Omental fat pad (tissue), 4 donors: ENCODE results near the gene DHRS1. TPM values are rescaled to one million over a fixed set of nuclear protein-coding genes. Genes with fewer than 3 reads are reported as not detected.
A peak's percentile ranks its signal among the peaks of the same experiment; 100 is the strongest.

ENCODE experiments used
- ATAC-seq: fragments of 150-250 bp; one replicate; pipeline ENCODE4 v1.9.1; 2016; ENCODE audit warnings: mild to moderate bottlenecking, moderate library complexity; ENCODE audit not compliant: low FRiP score
- DNase-seq: peaks from one replicate; pipeline ENCODE4 v3.0.0-alpha.2; 2019; ENCODE audit warnings: low spot score
- total RNA-seq, 4 donors: library from RNA; depleted of rRNA; stranded (reverse); fragments of >200 nt; gene quantifications; one replicate each; pipeline ENCODE4 v1.1.0, GENCODE V29; 2016
- TF ChIP-seq, protein P1 (sequence below), 3 donors: fragments of 450-650 bp; IDR thresholded peaks; one replicate each; pipeline ENCODE4 v1.5.1; 2016 to 2017; ENCODE audit warnings: antibody characterized with exemption in 3 of 3, mild to moderate bottlenecking in 3 of 3, moderate library complexity in 2 of 3

The DHRS1 gene
- total RNA-seq, 4 donors from 2014 or later = 14.3 to 42.5 (median 23.7) TPM

DNA sequence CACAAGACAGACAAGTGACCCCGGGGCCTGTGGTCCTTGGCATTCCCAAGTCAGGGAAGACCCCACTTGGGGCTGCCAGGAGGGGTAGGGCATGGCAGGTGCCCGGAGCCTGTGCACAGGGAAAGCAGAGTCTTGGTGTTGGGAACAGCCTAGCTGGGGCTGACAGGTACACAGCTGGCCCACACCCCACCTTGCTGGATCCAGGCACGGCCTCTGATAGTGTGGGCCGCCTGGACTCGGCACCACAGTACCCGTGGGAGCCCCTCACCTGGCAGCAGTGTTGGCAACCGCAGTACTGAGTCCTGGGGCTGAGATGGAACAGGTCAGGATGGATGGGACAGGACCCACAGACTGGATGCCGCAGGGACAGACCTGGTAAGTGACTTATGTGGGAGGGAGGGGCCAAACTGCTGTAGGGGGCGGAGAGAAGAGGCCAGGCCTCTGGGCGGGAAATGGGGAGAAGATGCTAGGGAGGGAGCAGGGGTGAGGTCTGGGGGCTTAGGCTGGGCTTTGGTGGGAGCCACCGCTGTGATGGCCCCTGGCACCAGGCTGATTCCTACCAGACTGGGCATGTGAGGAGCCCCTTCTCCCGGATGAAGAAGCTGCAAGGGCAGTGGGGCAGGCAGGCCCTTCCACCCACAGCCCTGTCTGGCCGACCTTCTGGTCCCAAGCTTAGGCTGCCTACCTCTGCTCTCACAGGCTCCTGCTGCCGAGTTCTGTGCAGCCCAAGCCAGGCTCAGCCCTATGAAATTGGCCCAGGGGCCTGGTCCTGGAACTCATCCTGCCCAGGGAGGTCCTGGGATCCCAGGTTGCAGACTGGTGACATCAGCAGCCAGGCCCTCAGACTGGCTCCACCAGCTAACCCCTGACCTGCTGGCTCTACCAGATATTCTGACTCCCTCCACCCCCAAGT is 36.5 kb downstream of the DHRS1 start, which contains the start of gene TGM1:
TSS of gene TGM1 (minus strand) at position 357 of the 913 bp plus-strand sequence. CDS start 825 bp downstream, outside the sequence.
- TF ChIP-seq, protein P1, sequence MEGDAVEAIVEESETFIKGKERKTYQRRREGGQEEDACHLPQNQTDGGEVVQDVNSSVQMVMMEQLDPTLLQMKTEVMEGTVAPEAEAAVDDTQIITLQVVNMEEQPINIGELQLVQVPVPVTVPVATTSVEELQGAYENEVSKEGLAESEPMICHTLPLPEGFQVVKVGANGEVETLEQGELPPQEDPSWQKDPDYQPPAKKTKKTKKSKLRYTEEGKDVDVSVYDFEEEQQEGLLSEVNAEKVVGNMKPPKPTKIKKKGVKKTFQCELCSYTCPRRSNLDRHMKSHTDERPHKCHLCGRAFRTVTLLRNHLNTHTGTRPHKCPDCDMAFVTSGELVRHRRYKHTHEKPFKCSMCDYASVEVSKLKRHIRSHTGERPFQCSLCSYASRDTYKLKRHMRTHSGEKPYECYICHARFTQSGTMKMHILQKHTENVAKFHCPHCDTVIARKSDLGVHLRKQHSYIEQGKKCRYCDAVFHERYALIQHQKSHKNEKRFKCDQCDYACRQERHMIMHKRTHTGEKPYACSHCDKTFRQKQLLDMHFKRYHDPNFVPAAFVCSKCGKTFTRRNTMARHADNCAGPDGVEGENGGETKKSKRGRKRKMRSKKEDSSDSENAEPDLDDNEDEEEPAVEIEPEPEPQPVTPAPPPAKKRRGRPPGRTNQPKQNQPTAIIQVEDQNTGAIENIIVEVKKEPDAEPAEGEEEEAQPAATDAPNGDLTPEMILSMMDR (IDR thresholded peaks at IDR 0.05) = no peak
- no peak for DNase-seq
- no peak for ATAC-seq

DNA sequence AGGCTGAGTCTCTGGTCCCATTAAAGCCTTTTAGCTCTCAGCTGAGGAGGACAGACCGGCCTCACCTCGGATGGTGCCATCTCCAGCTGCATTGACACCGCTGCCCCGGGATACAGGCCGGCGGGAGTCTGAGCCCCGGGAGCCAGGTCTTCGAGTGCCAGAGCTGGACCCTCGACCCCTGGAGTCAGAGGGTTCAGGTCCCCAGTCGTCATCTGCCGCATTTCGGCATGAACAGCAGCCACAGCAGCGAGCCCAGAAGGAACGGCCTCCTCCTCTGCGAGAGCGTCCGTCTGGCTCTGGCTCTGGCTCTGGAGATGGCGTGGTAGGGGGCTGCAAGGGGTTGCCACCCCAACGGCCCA is 37.6 kb downstream of the DHRS1 start:
- DNase-seq (no peak), ATAC-seq (no peak)
- TF ChIP-seq, protein P1 (IDR thresholded peaks at IDR 0.05) = no peak

DNA sequence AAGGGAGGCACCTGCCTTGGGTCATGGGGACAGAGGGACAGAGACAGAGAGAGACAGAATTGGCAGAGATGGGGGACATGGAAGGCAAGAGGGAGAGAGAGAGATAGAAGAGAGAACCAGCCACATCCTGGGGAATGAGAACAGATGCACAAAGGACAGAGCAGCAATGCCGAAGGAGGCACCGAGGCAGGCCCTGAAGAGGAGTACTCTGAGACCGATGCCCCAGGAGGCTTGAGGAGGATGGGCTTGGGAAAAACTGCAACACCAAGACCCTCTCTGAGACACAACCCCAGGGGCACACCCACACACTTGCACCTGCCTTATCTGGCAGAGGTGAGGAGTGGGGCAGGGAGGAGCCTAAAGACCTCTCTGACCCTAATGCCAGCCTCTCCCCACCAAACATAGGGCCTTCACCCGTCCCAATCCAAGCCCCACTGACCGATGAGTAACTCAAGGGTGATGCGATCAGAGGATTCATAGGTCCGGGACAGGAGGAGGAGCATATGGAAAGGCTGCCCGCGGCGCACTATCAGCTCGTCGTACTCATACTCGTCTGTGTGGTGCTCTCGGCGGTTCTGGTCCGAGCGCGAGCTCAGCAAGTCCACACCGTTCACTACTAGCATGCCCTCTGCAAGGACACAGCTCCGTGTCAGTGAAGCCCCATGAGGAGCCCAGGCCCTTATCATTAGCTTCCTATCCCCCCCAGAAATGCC is 38.2 kb downstream of the DHRS1 start:
- ATAC-seq (peak; percentile 17), DNase-seq (no peak)

GRCh38 chr14:24260780-24261157 is 38.8 kb downstream of the DHRS1 start:
- ATAC-seq (no peak), DNase-seq (no peak)
- TF ChIP-seq, protein P1 (IDR thresholded peaks at IDR 0.05) = no peak

More for the DNA sequence above, 38.2 kb downstream of the DHRS1 start:
- TF ChIP-seq, protein P1 (IDR thresholded peaks at IDR 0.05) = no peak

DNA sequence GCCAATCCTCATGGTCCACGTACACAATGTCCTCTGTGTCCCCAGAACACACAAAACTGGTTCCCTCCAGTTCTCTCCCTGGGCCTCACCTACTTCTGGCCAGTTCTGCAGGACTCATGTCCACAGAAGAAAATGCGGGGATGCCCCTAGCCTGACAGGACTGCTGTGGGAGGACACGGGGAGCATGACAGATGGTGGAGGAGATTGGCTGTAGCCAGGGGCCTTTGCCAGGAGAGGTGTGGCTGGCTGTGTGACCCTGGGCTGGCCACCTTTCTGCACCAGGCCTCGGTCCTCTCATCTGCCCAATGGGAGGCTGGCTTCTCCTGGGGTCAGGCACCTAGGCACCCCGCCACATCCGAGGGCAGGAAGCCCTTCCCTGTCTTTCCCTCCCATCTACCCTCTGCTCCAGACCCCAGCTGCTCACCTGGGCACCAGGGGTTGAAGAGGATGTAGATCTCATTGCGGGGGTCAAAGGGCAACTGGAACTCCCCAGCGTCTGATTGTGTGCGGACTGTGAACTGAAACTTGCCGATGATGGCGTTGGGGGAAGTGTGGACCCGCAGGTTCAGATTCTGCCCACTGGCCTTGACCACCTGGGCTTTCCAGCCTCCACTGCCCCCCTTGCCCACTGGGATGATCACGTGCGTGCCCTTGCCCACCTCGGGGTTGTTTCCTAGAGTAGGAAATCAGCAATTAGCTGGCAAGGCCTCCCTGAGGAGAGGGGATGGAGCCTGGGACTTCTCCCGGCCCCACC is 39.4 kb downstream of the DHRS1 start:
- ATAC-seq = no peak
- DNase-seq = no peak
- TF ChIP-seq, protein P1 (IDR thresholded peaks at IDR 0.05) = no peak

- TF ChIP-seq, protein P1 (IDR thresholded peaks at IDR 0.05) = no peak
- DNase-seq (no peak), ATAC-seq (peak; percentile 3)
Measured at GRCh38 chr14:24259282-24260025, 40.1 kb downstream of the DHRS1 start.
